Effector memory CD8-positive, alpha-beta T cell (primary cell): Measurements from ENCODE around the gene SLC26A8.
A peak's percentile ranks its signal among the peaks of the same experiment; 100 is the strongest.
"Not testable (repeated sequence)": the region's sequence is repeated elsewhere in the genome, so short reads cannot be mapped to it uniquely, and the experiment has no call there.

ENCODE experiments used
- ATAC-seq: fragments of 150-1000 bp; cut with Tn5 transposase; replicated peaks from 2 replicates; pipeline ENCODE4 v1.10.0; 2021; ENCODE audit warnings: mild to moderate bottlenecking, moderate library complexity
- DNase-seq, 3 experiments: peaks; one replicate each; pipeline ENCODE4 v3.0.0; 2021
- H3K27ac Mint-ChIP-seq, 2 donors: one replicate each; pipeline ENCODE4 v1.8.0; 2022; ENCODE audit warnings: mild to moderate bottlenecking in 2 of 2, mixed read lengths in 2 of 2, moderate library complexity in 2 of 2
- H3K27me3 Mint-ChIP-seq, 2 donors: one replicate each; pipeline ENCODE4 v1.8.0; 2022; ENCODE audit warnings: mixed read lengths in 2 of 2
- H3K36me3 Mint-ChIP-seq: one replicate; pipeline ENCODE4 v1.8.0; 2022; ENCODE audit warnings: mild to moderate bottlenecking, moderate library complexity, mixed read lengths; ENCODE audit not compliant: insufficient read depth
- H3K4me1 Mint-ChIP-seq, 2 donors: one replicate each; pipeline ENCODE4 v1.8.0; 2022; ENCODE audit warnings: low read depth in 2 of 2, mixed read lengths in 2 of 2
- H3K4me3 Mint-ChIP-seq, 2 donors: one replicate each; pipeline ENCODE4 v1.8.0; 2022; ENCODE audit warnings: mild to moderate bottlenecking in 2 of 2, mixed read lengths in 2 of 2, moderate library complexity in 2 of 2
- H3K9me3 Mint-ChIP-seq, 2 donors: one replicate each; pipeline ENCODE4 v1.8.0; 2022; ENCODE audit warnings: mixed read lengths in 2 of 2

The SLC26A8 gene

DNA sequence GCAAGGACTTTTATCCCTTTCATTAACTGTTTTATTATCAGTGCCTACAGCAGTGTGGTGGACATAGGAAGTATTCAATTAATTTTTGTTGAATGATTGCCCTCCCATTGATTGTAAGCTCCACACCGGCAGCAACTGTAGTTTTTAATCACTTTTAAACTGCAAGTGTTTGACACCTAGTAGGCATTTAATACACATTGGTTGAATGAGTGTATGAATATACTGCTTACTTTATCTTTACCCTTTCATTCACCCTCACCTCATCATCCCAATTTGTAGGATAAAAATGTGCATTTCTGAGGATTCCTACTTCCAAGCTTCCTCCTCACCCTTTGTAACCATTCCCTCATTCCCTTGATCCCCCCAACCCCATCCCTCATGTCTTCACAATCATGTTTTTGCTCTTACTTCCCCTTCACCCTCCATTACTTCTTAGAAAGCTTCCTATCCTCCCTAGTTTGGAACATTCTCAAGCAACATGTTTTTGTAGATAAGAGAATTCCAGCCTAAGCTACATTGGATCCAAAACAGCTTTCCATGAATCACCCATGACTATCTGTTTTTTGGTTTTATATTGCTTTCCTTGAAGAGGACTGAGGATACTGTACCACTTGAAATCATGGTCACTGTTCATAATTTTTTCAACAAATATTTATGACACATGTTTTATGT is 955 bp upstream of the SLC26A8 start:
- DNase-seq: no peak
- ATAC-seq: no peak
- Mint-ChIP-seq H3K4me3 (no peak overlapping the region), H3K36me3 (peaks cover 16% of the 10 kb centered on the region), H3K27me3 (peaks cover 18 to 26% of the 10 kb centered on the region in 2 donors), H3K4me1 (peaks cover 16 to 18% of the 10 kb centered on the region in 2 donors), H3K27ac (no peak overlapping the region), H3K9me3 (no peaks in the 10 kb centered on the region)

DNA sequence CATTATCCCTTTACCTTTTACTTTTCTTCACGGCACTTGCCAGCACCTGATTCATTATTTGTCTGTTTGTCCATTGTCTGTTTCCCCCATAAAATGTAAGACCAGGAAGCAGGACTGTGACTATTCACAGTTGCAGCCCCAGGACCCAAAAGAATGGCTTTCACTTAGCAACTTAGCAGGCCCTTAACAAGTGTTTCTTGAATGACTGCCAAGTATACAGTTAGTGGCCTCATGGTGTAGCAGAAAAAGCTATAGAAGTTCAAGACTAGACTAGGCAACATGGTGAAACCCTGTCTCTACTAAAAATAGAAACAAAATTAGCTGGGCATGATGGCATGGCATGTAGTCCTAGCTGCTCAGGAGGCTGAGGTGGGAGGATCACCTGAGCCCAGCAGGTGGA is 4.3 kb downstream of the SLC26A8 start:
- H3K4me3 Mint-ChIP-seq: no peak overlapping the region
- H3K4me1 Mint-ChIP-seq: no peaks in the 10 kb centered on the region
- H3K27me3 Mint-ChIP-seq: peaks cover 22 to 26% of the 10 kb centered on the region in 2 donors
- ATAC-seq (no peak), DNase-seq (no peak)
- H3K9me3 Mint-ChIP-seq: no peaks in the 10 kb centered on the region
- H3K36me3 Mint-ChIP-seq: no peaks in the 10 kb centered on the region
- H3K27ac Mint-ChIP-seq: no peak overlapping the region

DNA sequence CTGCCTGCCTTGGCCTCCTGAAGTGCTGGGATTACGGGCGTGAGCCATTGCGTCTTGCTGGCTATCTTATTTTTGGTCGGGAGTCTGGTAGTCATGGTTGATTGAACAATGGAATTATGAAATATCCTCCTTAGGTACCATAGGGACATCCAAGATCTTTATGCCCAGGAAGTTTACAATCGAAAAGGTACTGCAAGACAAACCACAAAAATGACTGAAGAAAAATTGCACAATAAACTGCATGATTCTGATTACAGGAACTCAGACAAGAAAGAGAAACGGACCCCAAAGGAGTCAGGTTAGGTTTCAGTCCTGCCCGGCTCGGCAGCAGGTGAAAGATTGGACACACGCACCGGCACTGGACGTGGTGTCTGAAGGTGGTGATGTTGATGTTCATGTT is 5.3 kb downstream of the SLC26A8 start:
- H3K4me1 Mint-ChIP-seq: no peaks in the 10 kb centered on the region
- peaks cover 22 to 23% of the 10 kb centered on the region in 2 donors for H3K27me3 Mint-ChIP-seq
- H3K4me3 Mint-ChIP-seq: no peak overlapping the region
- DNase-seq (no peak), ATAC-seq (no peak)
- no peaks in the 10 kb centered on the region for H3K36me3 Mint-ChIP-seq
- peak overlapping the region in 1 of 2 donors; percentile 44 for H3K27ac Mint-ChIP-seq
- no peaks in the 10 kb centered on the region for H3K9me3 Mint-ChIP-seq

DNA sequence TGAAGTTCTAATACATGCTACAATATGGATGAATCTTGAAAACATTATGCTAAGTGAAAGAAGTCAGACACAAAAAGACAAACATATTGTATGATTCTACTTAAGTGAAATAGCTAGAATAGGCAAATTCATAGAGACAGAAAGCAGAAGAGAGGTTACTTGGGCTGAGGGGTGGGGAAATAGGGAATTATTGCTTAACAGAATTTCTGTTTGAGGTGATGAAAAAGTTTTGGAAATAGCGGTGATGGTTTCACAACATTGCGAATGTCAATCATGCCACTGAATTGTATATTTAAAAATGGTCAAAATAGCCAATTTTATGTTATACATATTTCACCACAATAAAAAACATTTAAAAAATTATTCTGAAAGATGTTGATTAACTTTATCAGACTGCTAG is 6.1 kb downstream of the SLC26A8 start:
- H3K4me1 Mint-ChIP-seq: no peaks in the 10 kb centered on the region
- DNase-seq (no peak), ATAC-seq (no peak)
- H3K27me3 Mint-ChIP-seq: peaks cover 19% of the 10 kb centered on the region in 2 donors
- H3K4me3 Mint-ChIP-seq: no peak overlapping the region
- no peaks in the 10 kb centered on the region for H3K36me3 Mint-ChIP-seq
- no peak overlapping the region for H3K27ac Mint-ChIP-seq
- no peaks in the 10 kb centered on the region for H3K9me3 Mint-ChIP-seq

DNA sequence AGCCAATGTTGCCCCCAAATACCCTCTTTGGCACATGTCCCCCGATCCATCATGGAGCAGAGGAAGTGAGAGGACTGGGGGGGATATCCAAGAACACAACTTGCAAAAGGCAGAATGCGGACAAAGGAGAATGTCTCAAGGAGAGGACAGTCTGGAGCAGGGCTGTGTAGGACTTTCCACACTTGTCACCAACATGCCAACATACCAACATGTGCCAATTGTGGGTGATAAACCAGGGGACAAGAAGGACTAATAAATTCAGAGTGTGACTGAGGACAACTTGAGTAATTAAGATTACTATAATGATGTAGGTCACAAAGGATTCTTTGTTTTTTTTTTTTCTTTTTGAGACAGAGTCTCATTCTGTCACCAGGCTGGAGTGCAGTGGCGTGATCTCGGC is 8.8 kb downstream of the SLC26A8 start:
- Mint-ChIP-seq H3K27me3 (peaks cover 19% of the 10 kb centered on the region in 2 donors), H3K36me3 (peaks cover 3% of the 10 kb centered on the region), H3K9me3 (no peaks in the 10 kb centered on the region), H3K27ac (no peak overlapping the region), H3K4me3 (no peak overlapping the region), H3K4me1 (no peaks in the 10 kb centered on the region)
- ATAC-seq: no peak
- DNase-seq: no peak

DNA sequence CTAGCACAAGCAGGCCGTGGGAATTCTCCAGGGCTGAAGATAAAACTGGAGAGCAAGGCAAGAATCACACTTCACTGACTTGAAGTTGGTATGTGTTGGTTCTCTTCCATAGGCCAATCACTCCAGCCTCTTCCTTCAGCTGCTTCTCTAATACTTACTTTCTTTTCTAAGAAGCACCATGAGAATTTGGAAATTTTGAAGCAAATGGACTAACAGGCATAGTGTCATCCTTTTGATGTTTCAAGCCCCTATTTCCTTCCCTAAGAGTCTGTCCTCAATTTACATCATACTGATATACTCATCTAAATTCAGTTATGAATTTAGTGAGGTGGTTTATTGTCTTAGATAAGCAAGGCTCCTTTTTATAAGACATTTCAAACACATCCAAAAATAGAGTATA is 24.0 kb downstream of the SLC26A8 start:
- Mint-ChIP-seq H3K9me3 (no peaks in the 10 kb centered on the region), H3K27ac (no peak overlapping the region), H3K27me3 (peaks cover 7 to 17% of the 10 kb centered on the region in 2 donors), H3K4me3 (no peak overlapping the region), H3K36me3 (no peaks in the 10 kb centered on the region), H3K4me1 (no peaks in the 10 kb centered on the region)
- ATAC-seq (no peak), DNase-seq (no peak)

DNA sequence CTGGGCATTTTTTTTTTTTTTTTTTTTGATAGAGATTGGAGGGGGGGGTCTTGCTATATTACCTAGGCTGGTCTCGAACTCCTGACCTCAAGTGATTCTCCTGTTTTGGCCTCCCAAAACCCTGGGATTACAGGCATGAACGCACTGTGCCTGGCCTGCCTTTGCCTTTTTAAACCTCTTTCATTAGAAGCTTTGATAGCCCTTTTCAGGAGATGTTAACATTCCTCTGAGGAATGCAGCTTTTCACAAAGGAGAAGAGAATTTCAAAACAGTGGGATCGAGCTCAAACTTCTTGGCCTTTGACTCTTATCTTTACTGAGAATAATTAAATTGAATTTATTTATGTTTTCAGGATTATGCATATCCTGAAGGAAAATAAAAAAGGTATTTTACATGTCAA is 31.3 kb downstream of the SLC26A8 start:
- H3K4me3 Mint-ChIP-seq: no peak overlapping the region

DNA sequence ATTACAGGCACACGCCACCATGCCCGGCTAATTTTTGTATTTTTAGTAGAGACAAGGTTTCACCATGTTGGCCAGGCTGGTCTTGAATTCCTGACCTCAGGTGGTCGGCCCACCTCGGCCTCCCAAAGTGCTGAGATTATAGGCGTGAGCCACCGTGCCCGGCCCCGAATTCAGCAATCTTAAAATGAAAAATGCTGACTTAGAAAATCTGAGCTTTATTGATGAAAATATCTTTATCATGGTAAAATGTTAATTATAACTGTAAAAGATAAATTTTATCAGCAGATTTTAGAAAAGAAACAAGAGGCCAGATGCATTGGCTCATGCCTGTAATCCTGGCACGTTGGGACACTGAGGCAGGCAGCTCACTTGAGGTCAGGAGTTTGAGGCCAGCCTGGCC is 36.4 kb downstream of the SLC26A8 start:
- H3K4me1 Mint-ChIP-seq, H3K9me3 Mint-ChIP-seq, ATAC-seq, DNase-seq, H3K36me3 Mint-ChIP-seq, H3K4me3 Mint-ChIP-seq, H3K27ac Mint-ChIP-seq: not testable (repeated sequence)
- peaks cover 0 to 14% of the 10 kb centered on the region in 2 donors for H3K27me3 Mint-ChIP-seq

More for the DNA sequence above, 31.3 kb downstream of the SLC26A8 start:
- H3K4me1 Mint-ChIP-seq: no peaks in the 10 kb centered on the region
- no peak overlapping the region for H3K27ac Mint-ChIP-seq
- no peaks in the 10 kb centered on the region for H3K36me3 Mint-ChIP-seq
- peaks cover 15% of the 10 kb centered on the region in 2 donors for H3K27me3 Mint-ChIP-seq
- H3K9me3 Mint-ChIP-seq: no peaks in the 10 kb centered on the region
- ATAC-seq (no peak), DNase-seq (no peak)

DNA sequence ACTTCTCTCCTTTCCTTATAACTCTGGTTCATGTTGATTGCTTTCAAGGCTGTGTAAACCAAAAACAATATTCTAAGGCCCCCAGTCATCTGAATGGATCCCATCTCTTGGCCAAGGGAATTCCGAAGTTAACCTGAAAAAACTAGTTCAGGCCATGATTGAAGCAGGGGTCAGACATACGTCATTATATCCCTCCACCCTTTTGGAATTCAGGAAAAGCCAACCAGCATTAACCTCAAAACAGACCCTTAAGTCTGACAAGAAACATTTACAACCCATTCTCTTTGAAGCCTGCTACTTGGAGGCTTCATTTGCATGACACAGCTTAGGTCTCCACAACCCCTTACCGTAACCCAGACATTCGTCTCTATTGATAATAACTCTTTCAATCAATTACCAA is 39.7 kb downstream of the SLC26A8 start:
- H3K4me1 Mint-ChIP-seq: no peaks in the 10 kb centered on the region
- no peaks in the 10 kb centered on the region for H3K36me3 Mint-ChIP-seq
- no peak overlapping the region for H3K4me3 Mint-ChIP-seq
- DNase-seq (no peak), ATAC-seq (no peak)
- peaks cover 0 to 13% of the 10 kb centered on the region in 2 donors for H3K27me3 Mint-ChIP-seq
- H3K9me3 Mint-ChIP-seq: no peaks in the 10 kb centered on the region
- H3K27ac Mint-ChIP-seq: no peak overlapping the region

DNA sequence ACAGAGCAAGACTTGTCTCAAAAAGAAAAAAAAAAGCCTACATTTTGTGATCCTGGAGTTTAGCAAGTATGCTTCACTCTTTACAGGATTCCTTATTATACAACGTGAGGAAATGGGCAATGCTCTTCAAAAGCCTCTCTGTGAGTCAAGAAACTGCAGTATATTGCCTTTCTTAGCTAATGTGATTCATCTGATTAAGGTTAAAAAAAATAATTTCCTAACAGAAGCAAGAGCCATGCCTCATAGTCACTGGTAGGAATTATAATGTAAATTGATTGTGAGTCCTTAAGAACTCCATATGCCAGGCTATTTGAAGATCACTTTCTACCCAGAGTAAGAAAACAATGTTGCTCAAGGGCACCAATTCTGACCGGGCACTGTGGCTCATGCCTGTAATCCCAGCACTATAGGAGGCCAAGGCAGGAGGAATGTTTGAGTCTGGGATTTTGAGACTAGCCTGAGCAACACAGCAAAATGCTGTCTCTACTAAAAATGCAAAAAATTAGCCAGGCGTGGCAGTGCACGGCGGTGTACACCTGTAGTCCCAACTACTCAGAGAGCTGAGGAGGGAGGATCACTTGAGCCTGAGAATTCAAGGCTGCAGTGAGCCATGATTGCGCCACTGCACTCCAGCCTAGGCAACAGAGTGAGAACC is 43.3 kb downstream of the SLC26A8 start:
- Mint-ChIP-seq H3K27me3 (peaks cover 0 to under 1% of the 10 kb centered on the region in 2 donors), H3K9me3 (no peaks in the 10 kb centered on the region), H3K4me3 (no peak overlapping the region), H3K36me3 (no peaks in the 10 kb centered on the region), H3K27ac (no peak overlapping the region), H3K4me1 (no peaks in the 10 kb centered on the region)
- ATAC-seq (no peak), DNase-seq (no peak)

DNA sequence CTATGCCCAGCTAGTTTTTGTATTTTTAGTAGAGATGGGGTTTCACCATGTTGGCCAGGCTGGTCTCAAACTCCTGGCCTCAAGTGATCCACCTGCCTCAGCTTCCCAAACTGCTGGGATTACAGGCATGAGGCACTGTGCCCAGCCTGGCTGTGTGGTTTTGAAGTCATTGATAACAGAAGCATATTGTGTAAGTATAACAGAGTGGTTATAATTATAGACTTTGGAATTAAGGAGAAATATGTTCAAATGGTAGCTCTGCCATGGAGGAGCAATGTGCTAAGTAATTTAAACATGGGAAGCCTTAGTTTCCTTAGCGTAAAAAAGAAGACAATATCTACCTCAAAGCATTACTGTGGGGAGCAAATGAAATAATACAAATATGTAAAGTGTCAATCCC is 44.3 kb downstream of the SLC26A8 start:
- ATAC-seq, H3K36me3 Mint-ChIP-seq, H3K9me3 Mint-ChIP-seq, DNase-seq, H3K4me1 Mint-ChIP-seq, H3K27me3 Mint-ChIP-seq, H3K27ac Mint-ChIP-seq, H3K4me3 Mint-ChIP-seq: not testable (repeated sequence)

DNA sequence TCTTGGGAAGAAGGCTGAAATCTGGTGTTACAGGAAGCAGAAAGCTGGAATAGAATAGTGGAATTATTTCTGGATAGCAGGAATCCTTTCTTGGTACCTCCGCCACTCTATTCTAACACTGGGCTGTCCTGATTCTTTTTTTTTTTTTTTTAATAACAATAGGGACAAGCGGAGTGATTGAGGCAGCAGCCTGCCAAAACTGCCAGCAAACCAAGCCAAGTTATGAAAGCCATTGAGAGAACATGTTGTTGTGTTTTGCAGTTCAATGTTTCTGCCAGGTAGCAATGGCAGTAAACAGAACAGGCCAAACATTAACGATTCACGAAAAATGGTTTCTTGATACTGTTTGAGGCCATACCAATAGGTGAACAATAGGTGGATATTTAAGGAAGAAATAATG is 47.1 kb downstream of the SLC26A8 start:
- no peak overlapping the region for H3K27ac Mint-ChIP-seq
- ATAC-seq (no peak), DNase-seq (no peak)
- no peaks in the 10 kb centered on the region for H3K4me1 Mint-ChIP-seq
- no peaks in the 10 kb centered on the region for H3K36me3 Mint-ChIP-seq
- H3K4me3 Mint-ChIP-seq: no peak overlapping the region
- no peaks in the 10 kb centered on the region for H3K27me3 Mint-ChIP-seq
- no peaks in the 10 kb centered on the region for H3K9me3 Mint-ChIP-seq

DNA sequence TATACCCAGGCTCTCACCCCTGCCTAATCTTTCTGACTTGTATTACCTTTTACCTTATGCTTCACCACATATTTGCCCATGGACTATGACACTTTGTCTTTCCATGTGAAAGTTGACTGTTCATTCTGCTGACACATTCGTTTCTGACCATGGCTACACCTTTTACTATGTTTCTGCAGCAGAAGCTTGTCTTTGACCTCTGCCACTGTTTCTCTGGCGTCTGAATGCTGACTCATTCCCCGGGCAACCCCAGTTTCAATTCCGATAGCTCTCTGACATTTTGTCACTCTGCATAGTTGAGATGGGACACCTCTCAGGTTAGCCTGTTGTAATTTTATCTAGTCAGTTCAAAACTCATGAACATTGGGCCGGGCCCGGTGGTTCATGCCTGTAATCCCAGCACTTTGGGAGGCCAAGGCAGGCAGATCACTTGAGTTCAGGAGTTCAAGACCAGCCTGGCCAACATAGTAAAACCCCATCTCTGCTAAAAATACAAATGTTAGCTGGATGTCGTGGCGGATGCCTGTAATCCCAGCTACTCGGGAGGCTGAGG is 50.7 kb downstream of the SLC26A8 start:
- Mint-ChIP-seq H3K4me3 (no peak overlapping the region), H3K36me3 (no peaks in the 10 kb centered on the region), H3K4me1 (no peaks in the 10 kb centered on the region), H3K27me3 (no peaks in the 10 kb centered on the region), H3K9me3 (no peaks in the 10 kb centered on the region), H3K27ac (no peak overlapping the region)
- DNase-seq (no peak), ATAC-seq (no peak)
